HL-60 (cell line): Measurements from ENCODE around the gene TAS1R1.

Source experiments
- DNase-seq, 2 experiments: peaks; one replicate each; pipeline ENCODE4 v3.0.0-alpha.2; 2010 to 2020; ENCODE audit warnings: low read depth in 1 of 2, low spot score in 1 of 2
- H3K27ac ChIP-seq: fragments of 250-450 bp; sonication (Bioruptor Pico); replicated peaks from 2 replicates; pipeline ENCODE4 v1.5.1; 2020; ENCODE audit warnings: mild to moderate bottlenecking, moderate library complexity
- H3K27me3 ChIP-seq: fragments of 250-450 bp; sonication (Bioruptor Pico); 2 replicates; pipeline ENCODE4 v1.5.1; 2021; ENCODE audit warnings: mild to moderate bottlenecking, moderate library complexity; ENCODE audit not compliant: insufficient read depth, poor library complexity, severe bottlenecking
- H3K4me3 ChIP-seq: replicated peaks from 2 replicates; pipeline ENCODE4 v1.5.1; 2011; ENCODE audit warnings: mild to moderate bottlenecking, control low read depth, low read length; ENCODE audit not compliant: insufficient read depth
- GABPA ChIP-seq: IDR thresholded peaks from 2 replicates; pipeline ENCODE4 v1.6.1; 2012; ENCODE audit warnings: low read depth
- POLR2AphosphoS5 ChIP-seq: IDR thresholded peaks from 2 replicates; pipeline ENCODE4 v1.6.1; 2012; ENCODE audit warnings: low read depth
- SPI1 ChIP-seq: IDR thresholded peaks from 2 replicates; pipeline ENCODE4 v1.6.1; 2012; ENCODE audit warnings: low read depth, mild to moderate bottlenecking, borderline replicate concordance
- TF ChIP-seq, protein P1 (sequence below): IDR thresholded peaks from 2 replicates; pipeline ENCODE4 v1.6.1; 2012; ENCODE audit warnings: low read depth; ENCODE audit not compliant: insufficient replicate concordance
- TF ChIP-seq, protein P2 (sequence below): IDR thresholded peaks from one replicate; pipeline ENCODE4 v1.5.1; 2011; ENCODE audit warnings: low read length, control low read depth, inconsistent platforms; ENCODE audit not compliant: insufficient read depth

The TAS1R1 gene

DNA sequence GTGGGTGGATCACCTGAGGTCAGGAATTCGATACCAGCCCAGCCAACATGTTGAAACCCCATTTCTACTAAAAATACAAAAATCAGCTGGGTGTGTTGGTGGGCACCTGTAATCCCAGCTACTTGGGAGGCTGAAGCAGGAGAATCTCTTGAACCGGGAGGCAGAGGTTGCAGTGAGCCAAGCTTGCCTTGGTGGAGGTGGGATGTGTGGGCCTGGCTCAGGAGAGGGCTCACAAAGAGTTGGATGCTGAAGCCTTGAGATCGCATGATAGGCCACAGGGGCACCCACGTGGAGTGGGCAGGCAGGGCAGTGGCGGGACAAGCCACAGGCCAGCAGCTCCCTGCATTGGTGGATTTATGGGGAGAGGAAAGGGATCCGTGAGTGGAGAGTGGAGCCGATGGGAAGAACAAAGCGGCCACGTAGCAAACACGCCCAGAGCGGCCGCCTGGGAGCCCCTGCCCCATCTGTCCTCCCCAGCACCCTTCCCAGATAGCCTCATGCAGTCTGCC, 73.9 kb downstream of the TAS1R1 start:
- DNase-seq: no peak
- TF ChIP-seq, protein P1, sequence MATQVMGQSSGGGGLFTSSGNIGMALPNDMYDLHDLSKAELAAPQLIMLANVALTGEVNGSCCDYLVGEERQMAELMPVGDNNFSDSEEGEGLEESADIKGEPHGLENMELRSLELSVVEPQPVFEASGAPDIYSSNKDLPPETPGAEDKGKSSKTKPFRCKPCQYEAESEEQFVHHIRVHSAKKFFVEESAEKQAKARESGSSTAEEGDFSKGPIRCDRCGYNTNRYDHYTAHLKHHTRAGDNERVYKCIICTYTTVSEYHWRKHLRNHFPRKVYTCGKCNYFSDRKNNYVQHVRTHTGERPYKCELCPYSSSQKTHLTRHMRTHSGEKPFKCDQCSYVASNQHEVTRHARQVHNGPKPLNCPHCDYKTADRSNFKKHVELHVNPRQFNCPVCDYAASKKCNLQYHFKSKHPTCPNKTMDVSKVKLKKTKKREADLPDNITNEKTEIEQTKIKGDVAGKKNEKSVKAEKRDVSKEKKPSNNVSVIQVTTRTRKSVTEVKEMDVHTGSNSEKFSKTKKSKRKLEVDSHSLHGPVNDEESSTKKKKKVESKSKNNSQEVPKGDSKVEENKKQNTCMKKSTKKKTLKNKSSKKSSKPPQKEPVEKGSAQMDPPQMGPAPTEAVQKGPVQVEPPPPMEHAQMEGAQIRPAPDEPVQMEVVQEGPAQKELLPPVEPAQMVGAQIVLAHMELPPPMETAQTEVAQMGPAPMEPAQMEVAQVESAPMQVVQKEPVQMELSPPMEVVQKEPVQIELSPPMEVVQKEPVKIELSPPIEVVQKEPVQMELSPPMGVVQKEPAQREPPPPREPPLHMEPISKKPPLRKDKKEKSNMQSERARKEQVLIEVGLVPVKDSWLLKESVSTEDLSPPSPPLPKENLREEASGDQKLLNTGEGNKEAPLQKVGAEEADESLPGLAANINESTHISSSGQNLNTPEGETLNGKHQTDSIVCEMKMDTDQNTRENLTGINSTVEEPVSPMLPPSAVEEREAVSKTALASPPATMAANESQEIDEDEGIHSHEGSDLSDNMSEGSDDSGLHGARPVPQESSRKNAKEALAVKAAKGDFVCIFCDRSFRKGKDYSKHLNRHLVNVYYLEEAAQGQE: no peak
- TF ChIP-seq GABPA (no peak), POLR2AphosphoS5 (no peak), SPI1 (no peak)
- TF ChIP-seq, protein P2, sequence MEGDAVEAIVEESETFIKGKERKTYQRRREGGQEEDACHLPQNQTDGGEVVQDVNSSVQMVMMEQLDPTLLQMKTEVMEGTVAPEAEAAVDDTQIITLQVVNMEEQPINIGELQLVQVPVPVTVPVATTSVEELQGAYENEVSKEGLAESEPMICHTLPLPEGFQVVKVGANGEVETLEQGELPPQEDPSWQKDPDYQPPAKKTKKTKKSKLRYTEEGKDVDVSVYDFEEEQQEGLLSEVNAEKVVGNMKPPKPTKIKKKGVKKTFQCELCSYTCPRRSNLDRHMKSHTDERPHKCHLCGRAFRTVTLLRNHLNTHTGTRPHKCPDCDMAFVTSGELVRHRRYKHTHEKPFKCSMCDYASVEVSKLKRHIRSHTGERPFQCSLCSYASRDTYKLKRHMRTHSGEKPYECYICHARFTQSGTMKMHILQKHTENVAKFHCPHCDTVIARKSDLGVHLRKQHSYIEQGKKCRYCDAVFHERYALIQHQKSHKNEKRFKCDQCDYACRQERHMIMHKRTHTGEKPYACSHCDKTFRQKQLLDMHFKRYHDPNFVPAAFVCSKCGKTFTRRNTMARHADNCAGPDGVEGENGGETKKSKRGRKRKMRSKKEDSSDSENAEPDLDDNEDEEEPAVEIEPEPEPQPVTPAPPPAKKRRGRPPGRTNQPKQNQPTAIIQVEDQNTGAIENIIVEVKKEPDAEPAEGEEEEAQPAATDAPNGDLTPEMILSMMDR: no peak
- H3K27me3 ChIP-seq: no peaks in the 10 kb centered on the region
- no peak overlapping the region for H3K4me3 ChIP-seq
- no peak overlapping the region for H3K27ac ChIP-seq
